HG03108 (cell line): Measurements from ENCODE around the gene LMOD1.
"Not testable (repeated sequence)": the region's sequence is repeated elsewhere in the genome, so short reads cannot be mapped to it uniquely, and the experiment has no call there.

Source experiments
- ATAC-seq: cut with Tn5 transposase; IDR thresholded peaks from one replicate; pipeline ENCODE4 v1.9.1; 2021; ENCODE audit warnings: moderate library complexity; ENCODE audit not compliant: unreplicated experiment

LMOD1 gene

DNA sequence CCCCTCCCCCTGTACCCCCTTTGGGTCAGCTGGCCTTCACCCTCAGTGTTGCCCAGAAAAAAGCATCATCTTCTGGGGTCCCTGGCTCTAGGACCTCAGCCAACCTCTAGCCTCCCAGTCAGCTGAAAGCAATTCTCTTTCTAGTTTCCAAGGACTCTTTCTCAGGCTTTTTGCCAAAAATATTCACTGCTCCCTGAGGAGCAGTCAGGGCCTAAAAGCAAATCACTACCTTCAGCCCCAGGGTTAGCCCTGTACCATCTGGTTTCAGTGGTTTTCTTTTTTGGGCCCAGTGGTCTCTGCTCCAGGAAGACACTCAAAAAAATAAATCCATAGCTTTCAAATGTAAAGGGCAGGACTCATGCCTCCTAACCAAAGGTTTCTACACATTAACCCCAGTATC, 3.1 kb upstream of the LMOD1 start:
- ATAC-seq, result no peak

DNA sequence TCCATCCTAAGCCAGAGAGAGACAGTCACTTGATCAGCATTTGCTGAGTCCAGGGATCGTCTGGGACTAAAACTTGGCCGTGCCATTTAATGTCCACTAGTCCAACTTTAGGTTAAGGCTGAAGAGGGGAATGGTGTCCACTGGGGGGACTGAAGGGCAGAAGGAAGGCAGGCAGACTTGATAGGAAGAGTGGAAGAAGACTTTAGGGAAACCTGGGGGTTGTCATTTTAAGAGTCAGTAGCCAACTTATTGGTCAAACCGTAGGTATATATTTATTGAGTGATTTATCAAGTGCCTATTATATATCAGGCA, 1.3 kb upstream of the LMOD1 start:
- ATAC-seq, result no peak

DNA sequence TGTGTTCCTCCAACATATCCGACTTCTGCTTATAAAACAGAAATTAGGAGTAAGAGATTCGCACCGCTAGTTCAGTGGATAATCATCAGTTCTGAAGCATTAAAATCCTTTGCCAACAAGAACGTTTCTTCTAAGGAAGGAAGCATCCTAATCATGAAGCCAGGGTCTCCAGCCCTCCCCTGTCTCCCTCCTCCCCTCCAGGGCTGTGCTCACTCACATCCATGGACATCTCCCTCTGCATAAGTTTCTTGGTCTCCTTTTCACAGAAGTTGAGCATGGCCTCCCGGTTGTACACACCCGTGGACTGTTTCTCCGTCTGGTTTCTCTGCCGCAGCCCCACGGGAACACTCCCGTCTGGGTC, 505 bp downstream of the LMOD1 start:
- no peak for ATAC-seq

DNA sequence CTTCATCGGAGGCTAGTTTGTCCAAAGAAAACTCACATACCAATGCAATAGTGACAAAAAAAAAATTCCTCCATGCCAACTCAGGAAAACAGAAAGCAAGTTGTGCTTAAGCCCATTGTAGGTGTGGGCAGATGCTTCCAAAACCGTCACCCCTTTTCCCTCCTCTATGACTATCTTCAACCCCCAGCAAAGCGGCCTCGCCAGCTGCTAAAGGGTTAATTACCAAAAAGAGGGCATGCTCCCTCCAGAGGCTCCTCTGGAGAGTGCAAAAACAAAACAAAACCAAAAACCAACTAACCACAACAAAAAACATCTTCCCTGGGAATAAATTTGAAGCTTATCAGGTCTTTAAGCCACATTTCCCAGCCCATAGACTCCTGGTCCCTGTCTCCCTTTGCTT, 1.2 kb downstream of the LMOD1 start:
- no peak for ATAC-seq

DNA sequence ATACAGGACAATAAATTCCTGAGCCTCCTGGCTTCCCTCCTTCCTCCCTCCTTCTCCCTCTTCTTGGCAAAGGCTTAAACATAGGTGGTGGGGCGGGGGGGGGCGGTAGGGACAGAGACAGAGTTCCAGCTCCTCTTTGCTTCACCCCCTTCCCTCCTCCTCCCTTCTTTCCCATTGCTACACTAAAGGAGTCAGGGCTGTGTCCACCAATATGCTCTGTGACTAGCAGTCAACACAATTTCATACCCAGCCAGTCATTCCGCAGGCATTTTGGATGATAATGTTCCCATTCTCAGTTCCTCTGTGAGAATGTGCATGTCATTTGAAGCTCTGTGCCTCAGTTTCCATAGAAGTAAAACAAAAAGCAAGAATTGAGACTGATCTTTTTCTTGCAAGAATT, 1.7 kb downstream of the LMOD1 start:
- no peak for ATAC-seq

DNA sequence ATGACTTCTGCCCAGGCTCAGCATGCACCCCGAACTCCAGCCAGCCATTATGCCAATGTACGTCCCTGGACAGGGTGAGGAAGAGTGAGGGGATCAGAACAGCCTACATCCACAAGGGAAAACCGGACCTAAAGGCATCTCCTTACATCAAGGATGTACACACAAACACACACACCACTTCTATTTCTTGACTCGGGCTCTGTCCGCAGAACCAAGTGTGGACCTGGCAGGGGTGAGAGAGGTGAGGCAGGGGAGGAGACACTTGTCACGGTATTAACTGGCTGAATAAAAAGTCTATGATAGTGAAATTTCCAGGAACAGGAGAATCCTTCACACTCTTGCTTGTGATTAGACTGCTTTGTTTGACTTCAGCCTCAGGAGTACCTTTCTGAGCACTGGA, 2.3 kb downstream of the LMOD1 start:
- no peak for ATAC-seq

DNA sequence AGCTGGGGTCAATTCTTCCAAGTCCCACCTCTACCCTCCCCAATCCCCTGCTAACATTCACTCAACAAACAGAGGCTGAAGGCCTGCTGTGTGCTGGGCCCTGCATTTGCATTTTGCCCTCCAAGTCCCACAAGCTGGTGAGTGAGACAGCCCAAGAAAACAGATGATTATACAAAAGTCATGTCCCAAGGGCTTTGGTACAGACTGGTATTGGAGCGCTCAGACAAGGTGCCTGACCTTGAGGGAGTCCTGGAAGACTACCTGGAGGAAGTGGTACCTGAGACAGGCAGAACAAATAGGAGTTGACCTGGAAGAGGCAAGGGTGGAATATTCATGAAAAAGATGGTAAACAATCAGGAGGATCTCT, 4.2 kb downstream of the LMOD1 start:
- ATAC-seq, result no peak

DNA sequence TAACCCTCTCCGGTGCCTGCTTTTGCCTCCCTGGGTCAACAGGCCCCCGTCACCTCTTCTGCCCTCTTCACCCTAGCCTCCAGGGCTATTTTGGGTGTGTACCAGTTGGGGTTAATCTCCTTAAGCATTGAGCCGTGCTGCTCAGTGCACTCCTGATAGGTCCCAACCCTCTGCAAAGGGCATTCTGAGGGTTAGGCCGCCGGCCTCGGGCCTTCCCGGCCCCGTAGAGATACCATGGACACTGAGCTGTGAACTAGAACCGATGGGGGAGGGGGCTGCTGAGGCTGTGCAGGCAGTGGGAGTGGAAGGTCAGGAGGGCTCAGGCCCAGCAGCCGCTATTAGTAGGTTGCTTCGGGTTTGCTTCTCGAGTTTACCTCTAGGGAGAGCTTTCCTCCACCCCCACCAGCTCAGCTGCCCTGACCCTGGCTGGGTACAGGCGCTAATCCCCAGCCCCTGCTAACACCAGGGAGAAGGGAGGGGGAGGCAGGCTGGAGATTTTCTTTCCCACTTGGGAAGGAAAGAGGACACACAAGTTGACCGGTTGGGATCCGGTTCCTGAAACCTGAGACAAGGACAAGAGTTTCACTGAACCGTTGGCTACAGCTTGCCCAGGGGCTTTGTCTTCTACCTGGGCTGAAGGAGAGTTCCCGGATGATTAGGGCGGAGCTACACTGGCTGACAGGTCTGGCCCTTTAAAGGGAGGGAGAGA, 4.8 kb downstream of the LMOD1 start:
- no peak for ATAC-seq

DNA sequence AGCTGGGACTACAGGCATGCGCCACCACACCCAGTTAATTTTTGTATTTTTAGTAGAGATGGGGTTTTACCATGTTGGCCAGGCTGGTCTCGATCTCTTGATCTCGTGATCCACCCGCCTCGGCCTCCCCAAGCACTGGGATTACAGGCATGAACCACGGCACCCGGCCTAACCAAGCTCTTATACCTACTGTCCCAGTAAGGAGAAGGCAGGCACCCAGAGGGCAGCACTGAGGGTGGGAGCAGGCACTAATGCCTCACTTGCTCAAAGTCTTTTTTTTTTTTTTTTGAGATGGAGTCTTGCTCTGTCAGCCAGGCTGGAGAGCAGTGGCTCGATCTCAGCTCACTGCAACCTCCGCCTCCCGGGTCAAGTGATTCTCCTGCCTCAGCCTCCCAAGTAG, 6.0 kb downstream of the LMOD1 start:
- ATAC-seq, result not testable (repeated sequence)

DNA sequence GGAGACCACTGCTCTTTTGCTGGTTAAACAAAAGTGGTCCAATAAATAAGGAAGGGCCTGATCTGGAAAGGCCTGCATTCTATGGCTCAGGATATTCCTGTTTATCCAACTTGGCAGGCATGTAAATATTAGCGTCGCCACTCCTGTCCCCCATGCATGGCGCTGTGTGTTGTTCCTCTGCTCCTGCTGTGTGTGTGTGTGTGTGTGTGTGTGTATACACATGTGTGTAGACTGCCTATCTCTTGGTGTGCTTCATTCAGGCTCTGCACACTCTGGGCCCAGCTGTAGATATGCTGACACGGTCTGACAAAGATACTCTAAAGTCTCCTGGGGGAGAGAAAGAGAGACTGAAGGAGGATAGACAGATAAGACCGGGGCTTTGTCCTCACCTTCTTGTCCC, 6.8 kb downstream of the LMOD1 start:
- no peak for ATAC-seq

DNA sequence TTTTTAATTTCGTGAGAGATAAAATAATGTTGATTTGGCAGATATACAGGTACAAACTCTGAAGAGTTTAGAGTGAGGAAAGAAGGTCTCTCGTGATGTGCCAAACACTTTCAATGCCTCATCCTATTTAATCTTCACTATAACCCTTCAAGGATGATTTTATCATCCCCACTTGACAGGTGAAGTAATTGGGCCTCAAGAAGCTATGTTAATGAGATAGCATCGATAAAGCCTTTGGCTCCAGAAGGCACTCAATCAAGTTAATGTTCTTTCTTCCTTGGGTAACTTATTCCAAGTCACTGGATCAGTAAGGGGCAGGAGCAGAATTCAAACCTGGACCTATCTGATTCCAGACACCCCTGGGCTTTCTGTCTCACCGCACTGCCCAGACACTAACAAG, 7.2 kb downstream of the LMOD1 start:
- ATAC-seq, result no peak

DNA sequence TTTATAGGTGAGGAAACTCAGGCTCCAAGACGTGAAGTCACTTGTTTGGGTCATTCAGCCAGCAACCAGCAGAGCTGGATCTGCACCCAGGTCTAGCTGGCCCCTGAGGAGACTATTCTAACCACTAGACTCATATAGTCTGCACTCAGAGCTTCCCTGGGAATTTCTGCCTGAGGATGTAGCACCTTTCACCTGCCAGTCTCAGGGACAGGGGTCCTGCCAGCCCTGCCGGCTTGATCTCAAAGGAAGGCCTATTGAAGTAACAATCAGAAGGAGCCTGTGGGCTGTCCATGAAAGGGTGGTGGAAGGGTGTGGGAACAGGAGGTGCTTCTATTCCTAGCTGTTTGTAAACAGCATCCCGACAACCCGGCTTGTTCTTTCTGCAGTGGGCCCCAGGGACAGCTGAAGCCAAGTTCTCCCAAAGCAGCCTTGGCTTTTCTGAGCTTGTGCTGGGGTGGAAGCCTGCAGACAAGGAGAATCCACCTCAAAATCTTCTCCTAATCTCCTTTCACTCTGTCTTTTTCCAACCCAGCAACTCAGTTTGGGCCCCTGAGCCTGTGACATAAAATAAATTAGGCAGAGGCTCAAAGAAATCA, 7.8 kb downstream of the LMOD1 start:
- ATAC-seq, result no peak

DNA sequence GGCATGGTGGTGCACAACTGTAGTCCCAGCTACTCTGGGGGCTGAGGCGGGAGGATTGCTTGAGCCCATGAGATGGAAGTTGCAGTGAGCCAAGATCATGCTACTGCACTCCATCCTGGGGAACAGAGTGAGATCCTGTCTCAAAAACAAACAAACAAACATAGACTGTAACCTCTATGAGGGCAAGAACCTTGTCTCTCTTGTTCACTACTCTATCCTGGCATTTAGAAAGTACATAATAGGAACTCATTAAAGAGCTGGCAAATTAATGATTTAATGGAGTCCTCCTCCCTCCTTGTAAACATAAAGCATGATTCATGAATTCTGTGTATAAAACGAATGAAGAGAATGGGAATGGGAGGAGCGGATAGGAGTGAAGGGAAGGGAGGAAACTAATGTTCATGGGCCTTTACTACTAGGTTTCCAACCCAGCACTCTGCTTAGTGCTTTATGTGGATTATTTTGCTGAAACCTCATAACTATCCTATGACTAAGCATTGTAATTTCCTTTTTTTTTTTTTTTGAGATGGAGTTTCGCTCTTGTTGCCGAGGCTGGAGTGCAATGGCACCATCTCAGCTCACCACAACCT, 8.6 kb downstream of the LMOD1 start:
- ATAC-seq, result no peak

DNA sequence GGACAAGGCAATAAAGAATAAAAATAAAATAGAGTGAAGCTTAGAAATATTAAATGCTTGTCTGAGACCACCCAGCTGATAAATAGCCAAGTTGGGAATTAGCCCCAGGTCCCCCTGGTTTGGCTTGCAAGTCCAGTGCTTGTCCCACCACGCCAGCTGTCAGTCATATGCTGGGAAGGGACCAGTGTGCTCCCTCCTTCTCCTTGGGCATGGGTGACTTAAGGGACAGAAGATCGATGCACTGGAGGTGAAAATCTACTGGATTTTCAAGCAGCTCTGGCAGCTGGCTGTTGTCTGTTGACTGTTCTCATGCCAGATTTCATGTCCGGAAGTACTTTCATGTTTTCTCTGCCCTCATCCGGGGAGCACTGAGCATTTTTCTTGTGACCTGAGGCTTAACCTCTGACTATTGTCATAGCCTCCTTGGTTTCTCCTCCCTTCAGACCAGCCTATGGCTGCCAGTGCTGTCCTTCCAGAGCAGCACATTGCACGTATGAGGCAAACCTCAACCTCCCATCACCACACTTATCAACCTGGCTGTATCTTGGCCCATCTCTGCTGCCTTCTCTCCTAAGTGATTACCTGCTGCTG, 12.4 kb downstream of the LMOD1 start:
- no peak for ATAC-seq

DNA sequence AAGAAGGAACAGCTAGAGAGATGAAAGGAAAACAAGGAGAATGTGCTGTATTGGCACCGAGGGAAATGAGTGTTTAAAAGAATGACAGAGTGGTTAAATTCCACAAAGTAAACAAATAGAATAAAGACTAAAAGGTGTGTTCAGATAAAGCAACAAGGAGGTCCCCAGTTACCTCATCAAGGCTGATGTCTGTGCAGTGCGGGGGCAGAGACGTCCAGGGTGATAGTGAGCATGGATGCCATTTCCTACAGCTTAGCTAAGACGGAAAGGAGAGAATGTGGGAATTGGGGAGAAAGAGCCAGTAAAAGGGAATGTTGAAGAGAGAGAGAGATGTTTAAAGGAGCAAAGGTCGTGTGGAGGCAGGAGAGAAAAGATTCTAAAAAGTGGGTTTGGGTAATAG, 15.5 kb downstream of the LMOD1 start:
- ATAC-seq, result no peak

DNA sequence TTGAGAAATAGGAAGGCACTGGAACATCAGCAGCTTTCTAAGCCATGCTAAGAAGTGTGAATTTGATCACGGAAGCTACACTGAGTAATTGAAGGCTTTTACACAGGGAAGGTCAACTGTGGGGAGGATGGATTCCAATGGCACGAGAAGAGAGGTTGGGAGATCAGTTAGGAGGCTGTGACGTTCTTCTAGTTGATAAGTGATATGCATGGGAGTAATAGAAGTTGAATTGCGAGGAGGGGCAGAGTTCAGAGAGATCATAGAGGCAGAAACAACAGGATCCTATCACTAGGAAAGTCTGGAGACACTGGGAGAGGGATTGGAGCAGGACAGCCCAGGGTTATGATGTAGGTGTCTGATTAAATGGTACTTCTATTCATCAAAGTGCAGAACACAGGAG, 16.2 kb downstream of the LMOD1 start:
- ATAC-seq, result no peak

DNA sequence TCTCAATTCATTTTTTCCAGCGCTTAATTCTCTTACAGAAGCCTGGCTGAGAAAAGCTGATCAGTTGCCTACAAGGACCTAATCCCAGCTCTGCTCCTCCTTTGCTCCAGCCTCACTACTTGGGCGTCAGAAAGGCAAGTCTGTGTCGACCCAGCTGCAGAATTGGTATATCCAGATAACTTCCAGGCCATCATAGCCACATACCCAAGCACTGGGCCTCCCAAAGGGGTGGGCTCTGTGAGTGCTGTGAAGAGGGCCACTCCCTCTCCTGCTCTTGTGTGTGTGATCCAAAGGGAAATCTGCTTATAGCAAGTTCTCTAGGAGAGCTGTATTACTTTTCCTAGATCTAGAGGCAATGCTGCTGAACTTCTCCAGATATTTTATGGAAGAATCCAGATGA, 18.1 kb downstream of the LMOD1 start:
- ATAC-seq, result no peak

DNA sequence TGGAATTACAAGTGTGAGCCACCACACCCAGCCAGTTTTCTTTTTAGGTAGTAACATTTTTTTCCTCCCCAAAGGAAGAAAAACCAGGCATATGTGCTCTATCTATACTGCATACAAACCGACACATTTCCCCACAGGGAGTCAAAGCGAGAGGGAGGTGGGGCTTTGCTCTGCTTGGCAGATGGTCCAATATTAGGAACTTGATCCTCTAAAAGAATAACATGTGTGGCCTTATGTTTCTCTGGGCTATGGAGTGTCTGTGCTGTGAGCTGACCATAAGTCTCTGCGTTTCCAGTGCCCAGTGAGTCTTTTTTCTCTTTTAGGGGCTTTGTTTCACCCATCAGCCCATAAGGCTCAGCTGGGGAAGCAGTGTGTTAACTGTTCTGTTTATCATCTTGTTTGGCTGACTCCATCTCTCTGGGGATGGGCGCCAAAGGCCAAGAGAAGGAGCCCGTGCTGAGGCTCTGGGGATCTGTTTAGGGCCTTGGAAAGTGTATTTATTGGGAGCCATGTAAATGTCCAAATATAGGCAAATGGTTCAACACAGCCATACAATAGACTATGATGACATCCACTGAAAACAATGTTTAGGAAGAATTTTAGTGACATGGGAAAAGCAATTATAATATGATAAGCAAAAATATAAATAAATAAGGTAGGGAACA, 20.2 kb downstream of the LMOD1 start:
- no peak for ATAC-seq

DNA sequence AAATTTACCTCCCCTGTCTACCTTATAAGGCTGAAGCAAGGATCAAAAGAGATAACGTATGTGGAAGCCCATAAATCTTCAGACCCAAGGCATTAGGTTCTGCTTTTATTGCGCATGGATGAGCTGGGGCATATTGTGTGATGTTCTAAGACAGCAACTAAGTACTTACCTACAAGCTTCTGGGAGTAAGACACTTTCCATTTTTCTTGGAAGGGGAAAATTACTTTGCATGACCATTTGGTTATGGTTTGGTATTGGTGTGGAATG, 21.1 kb downstream of the LMOD1 start:
- ATAC-seq, result no peak

DNA sequence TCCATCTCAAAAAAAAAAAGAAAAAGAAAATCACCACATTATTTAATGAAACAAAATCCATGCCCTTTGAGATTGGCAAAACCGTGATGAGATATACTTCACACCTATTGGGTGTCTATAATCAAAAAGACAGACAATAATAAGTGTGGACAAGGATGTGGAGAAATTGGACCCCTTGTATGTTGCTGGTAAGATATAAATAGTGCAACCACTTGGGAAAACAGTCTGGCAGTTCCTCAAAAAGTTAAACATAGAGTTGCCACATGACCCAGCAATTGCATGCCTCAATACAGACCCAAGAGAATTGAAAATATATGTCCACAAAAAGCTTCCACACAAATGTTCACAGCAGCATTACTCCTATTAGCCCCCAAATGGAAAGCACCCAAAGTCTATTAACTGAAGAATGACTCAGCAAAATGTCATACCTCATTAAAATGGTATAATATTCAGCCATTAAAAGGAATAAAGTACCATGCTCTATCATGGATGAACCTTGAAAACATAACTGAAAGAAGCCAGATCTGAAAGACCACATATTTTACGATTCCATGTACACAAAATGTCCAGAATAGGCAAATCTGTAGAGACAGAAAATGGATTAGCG, 24.3 kb downstream of the LMOD1 start:
- ATAC-seq, result no peak

DNA sequence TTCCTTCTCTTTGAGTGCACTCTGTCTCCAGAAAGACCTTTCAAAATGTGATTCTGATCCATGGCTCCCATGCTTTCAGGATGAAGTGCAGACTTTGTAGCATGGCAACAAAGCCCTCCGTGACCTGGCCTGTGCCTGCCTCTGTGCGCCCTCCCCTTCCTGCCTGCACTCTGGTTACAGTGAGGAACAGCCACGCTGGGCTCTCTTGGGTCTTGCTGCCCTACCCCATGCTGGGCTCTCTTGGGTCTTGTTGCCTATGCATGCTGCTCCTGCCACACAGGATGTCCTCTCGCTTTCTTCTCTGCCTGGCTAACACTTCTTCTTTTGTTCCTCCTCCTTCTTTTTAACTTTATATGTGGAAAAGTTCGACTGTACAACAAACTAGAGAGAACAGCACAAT, 28.0 kb downstream of the LMOD1 start:
- ATAC-seq, result no peak
